Vagina (tissue), 2 donors: Measurements from ENCODE around the gene KCNT2. TPM values are rescaled to one million over a fixed set of nuclear protein-coding genes. Genes with fewer than 3 reads are reported as not detected.

Source experiments
- DNase-seq, 2 donors: peaks; one replicate each; pipeline ENCODE4 v3.0.0-alpha.2; 2017; ENCODE audit errors: extremely low spot score in 2 of 2
- H3K27ac ChIP-seq: fragments of 200-600 bp; sonication (generic); one replicate; pipeline ENCODE4 v1.5.1; 2019
- H3K27me3 ChIP-seq: fragments of 200-600 bp; sonication (generic); one replicate; pipeline ENCODE4 v1.5.1; 2019
- H3K36me3 ChIP-seq, 2 donors: fragments of 200-600 bp; sonication (generic); one replicate each; pipeline ENCODE4 v1.5.1; 2017 to 2019
- H3K4me1 ChIP-seq: fragments of 200-600 bp; sonication (generic); one replicate; pipeline ENCODE4 v1.5.1; 2019
- H3K4me3 ChIP-seq, 2 donors: fragments of 200-600 bp; sonication (generic); 1 replicate in 1 of 2; 2 replicates in 1 of 2; pipeline ENCODE4 v1.5.1; 2016 to 2019
- H3K9me3 ChIP-seq: fragments of 200-600 bp; sonication (generic); one replicate; pipeline ENCODE4 v1.5.1; 2019
- CTCF ChIP-seq, 3 experiments: fragments of 450-650 bp in 2 of 3; fragments of 200-600 bp in 1 of 3; sonication (generic) in 1 of 3; IDR thresholded peaks; one replicate each; pipeline ENCODE4 v1.5.1; 2017 to 2019; ENCODE audit warnings: antibody characterized with exemption in 3 of 3, mild to moderate bottlenecking in 2 of 3, moderate library complexity in 2 of 3
- POLR2A ChIP-seq, 2 donors: fragments of 450-650 bp; IDR thresholded peaks; one replicate each; pipeline ENCODE4 v1.6.1; 2017; ENCODE audit warnings: antibody characterized with exemption in 2 of 2, mild to moderate bottlenecking in 2 of 2, moderate library complexity in 2 of 2
- POLR2AphosphoS5 ChIP-seq, 2 donors: sonication (generic); formaldehyde crosslinking; IDR thresholded peaks; one replicate each; pipeline ENCODE4 v1.9.0; 2017; ENCODE audit warnings: antibody characterized with exemption in 2 of 2, mild to moderate bottlenecking in 2 of 2, low read depth in 1 of 2; ENCODE audit not compliant: insufficient read depth in 1 of 2
- intact Hi-C: fragments of 100-400 bp; cut with DNase I; formaldehyde crosslinking; loops from one replicate; pipeline ENCODE4 v1.15.1; 2023
- total RNA-seq: library from RNA; depleted of rRNA; stranded (reverse); fragments of >200 nt; gene quantifications from one replicate; pipeline ENCODE4 v1.2.3, GENCODE V29; 2016

The KCNT2 gene
- total RNA-seq, 1 donor from 2014 or later, result 1.2 TPM

DNA sequence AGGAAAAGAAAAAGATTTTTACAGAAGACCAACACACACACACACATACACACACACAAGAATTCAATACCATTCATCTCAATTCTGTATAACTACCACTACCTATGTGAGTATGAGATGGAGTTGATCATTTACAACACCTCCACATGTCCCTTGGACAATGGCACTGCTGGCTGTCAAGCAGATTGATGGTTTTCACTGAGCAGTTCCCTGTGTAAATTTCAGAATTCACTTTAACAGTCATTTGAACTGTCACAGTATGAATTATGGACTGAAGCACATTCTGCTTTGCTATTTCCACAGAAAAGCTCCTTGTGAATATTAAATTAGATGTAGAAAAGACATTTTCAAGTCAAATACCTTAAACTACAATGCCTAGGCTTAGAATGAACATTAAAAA is 14.3 kb downstream of the KCNT2 start:
- intact Hi-C loops, result no loop called here
- DNase-seq, result no peak
- Histone ChIP-seq H3K36me3 (no peaks in the 10 kb centered on the region), H3K27me3 (no peaks in the 10 kb centered on the region), H3K27ac (no peak overlapping the region), H3K9me3 (no peaks in the 10 kb centered on the region), H3K4me1 (no peaks in the 10 kb centered on the region), H3K4me3 (no peak overlapping the region)
- TF ChIP-seq POLR2A (IDR thresholded peaks at IDR 0.05), result no peak
- TF ChIP-seq CTCF (IDR thresholded peaks at IDR 0.05), result no peak
- no peak for TF ChIP-seq POLR2AphosphoS5 (IDR thresholded peaks at IDR 0.05; ENCODE audit: insufficient read depth in 1 of 2, low read depth in 1 of 2)

GRCh38 chr1:196590959-196591358 is 17.3 kb downstream of the KCNT2 start:
- intact Hi-C loops, result no loop called here
- TF ChIP-seq POLR2AphosphoS5 (IDR thresholded peaks at IDR 0.05; ENCODE audit: insufficient read depth in 1 of 2, low read depth in 1 of 2) (no peak), CTCF (IDR thresholded peaks at IDR 0.05) (no peak), POLR2A (IDR thresholded peaks at IDR 0.05) (no peak)
- Histone ChIP-seq H3K27ac (no peak overlapping the region), H3K36me3 (no peaks in the 10 kb centered on the region), H3K4me3 (no peak overlapping the region), H3K4me1 (no peaks in the 10 kb centered on the region), H3K27me3 (no peaks in the 10 kb centered on the region), H3K9me3 (no peaks in the 10 kb centered on the region)
- no peak for DNase-seq

DNA sequence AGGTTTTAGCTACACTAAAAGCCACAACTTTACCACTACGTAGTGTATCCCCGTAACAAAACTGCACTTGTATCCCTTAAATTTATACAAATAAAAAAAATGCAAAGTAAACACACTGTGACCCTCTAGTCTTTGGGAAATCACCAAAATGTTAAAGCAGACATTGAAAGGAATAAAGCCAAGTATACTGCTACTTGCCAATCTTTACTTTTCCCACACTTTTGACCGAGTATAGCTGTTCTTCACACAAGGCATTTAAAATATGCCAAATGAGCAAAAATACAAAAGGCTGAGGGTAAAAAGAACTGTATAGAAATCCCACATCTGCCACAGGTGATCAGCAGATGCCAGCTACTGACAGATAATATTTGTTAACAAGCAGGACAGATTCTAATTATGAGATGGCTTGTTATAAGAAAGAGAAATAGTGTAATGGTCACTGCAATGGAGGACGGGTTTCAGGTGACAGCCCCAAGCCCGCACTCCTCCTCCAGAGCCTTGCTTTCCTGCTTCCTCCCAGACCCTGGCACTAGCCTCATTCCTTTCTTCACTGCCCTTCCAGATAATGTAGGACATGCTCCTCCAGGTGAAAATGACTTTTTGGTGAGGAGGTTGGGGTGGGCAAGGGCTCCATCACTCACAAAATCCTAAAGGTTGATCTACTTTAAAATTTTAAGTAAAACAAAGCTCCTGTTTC is 18.1 kb downstream of the KCNT2 start:
- no peaks in the 10 kb centered on the region for H3K9me3 ChIP-seq
- TF ChIP-seq POLR2AphosphoS5 (IDR thresholded peaks at IDR 0.05; ENCODE audit: insufficient read depth in 1 of 2, low read depth in 1 of 2) (no peak), CTCF (IDR thresholded peaks at IDR 0.05) (no peak), POLR2A (IDR thresholded peaks at IDR 0.05) (no peak)
- H3K27ac ChIP-seq, result no peak overlapping the region
- H3K4me3 ChIP-seq, result no peak overlapping the region
- H3K36me3 ChIP-seq, result no peaks in the 10 kb centered on the region
- H3K27me3 ChIP-seq, result no peaks in the 10 kb centered on the region
- H3K4me1 ChIP-seq, result no peaks in the 10 kb centered on the region
- intact Hi-C loops, result no loop called here
- no peak for DNase-seq

DNA sequence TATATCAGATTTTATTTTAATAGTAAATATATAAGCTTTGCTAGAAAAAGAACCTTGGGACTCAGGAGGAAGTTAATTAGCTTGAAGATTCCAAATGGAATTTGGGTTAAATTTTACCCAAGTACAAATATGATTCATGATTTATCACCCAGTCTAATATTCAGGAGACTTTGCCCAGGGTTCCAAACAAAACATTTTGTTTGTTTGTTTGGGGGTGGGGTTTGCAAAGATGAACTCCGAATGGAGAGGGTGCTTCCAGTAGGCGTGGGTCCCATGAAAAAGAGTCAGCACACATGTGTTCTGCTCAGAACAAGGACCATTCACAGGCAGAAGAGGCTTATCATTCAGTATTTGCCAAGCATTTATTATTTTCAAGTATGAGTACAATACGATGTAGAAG is 23.5 kb downstream of the KCNT2 start:
- Histone ChIP-seq H3K4me1 (no peaks in the 10 kb centered on the region), H3K36me3 (no peaks in the 10 kb centered on the region), H3K27me3 (no peaks in the 10 kb centered on the region), H3K4me3 (no peak overlapping the region), H3K9me3 (no peaks in the 10 kb centered on the region), H3K27ac (no peak overlapping the region)
- intact Hi-C loops, result no loop called here
- DNase-seq, result no peak
- TF ChIP-seq CTCF (IDR thresholded peaks at IDR 0.05) (no peak), POLR2AphosphoS5 (IDR thresholded peaks at IDR 0.05; ENCODE audit: insufficient read depth in 1 of 2, low read depth in 1 of 2) (no peak), POLR2A (IDR thresholded peaks at IDR 0.05) (no peak)

GRCh38 chr1:196577386-196577785 is 30.9 kb downstream of the KCNT2 start:
- Histone ChIP-seq H3K4me1 (no peaks in the 10 kb centered on the region), H3K4me3 (no peak overlapping the region), H3K36me3 (no peaks in the 10 kb centered on the region), H3K27me3 (no peaks in the 10 kb centered on the region), H3K9me3 (no peaks in the 10 kb centered on the region), H3K27ac (no peak overlapping the region)
- intact Hi-C loops, result no loop called here
- TF ChIP-seq CTCF (IDR thresholded peaks at IDR 0.05), result no peak
- no peak for DNase-seq
